Neural progenitor cell (in vitro differentiated cells): Measurements from ENCODE around the gene OR2B2. TPM values are rescaled to one million over a fixed set of nuclear protein-coding genes. Genes with fewer than 3 reads are reported as not detected.
A peak's percentile ranks its signal among the peaks of the same experiment; 100 is the strongest.

ENCODE experiments used
- DNase-seq: peaks from one replicate; pipeline ENCODE4 v3.0.0-alpha.2; 2016; ENCODE audit warnings: low spot score
- H2AFZ ChIP-seq: fragments of 200-600 bp; sonication (generic); replicated peaks from 2 replicates; pipeline ENCODE4 v1.6.1; 2016; ENCODE audit warnings: antibody characterized with exemption
- H3F3A ChIP-seq: fragments of 200-600 bp; sonication (generic); 2 replicates; pipeline ENCODE4 v1.6.1; 2016; ENCODE audit warnings: antibody characterized with exemption, low read depth
- H3K27ac ChIP-seq: fragments of 200-600 bp; sonication (generic); 2 replicates; pipeline ENCODE4 v1.5.1; 2016; ENCODE audit warnings: mild to moderate bottlenecking
- H3K27me3 ChIP-seq: fragments of 200-600 bp; sonication (generic); 2 replicates; pipeline ENCODE4 v1.6.1; 2016; ENCODE audit warnings: mild to moderate bottlenecking, moderate library complexity
- H3K36me3 ChIP-seq: fragments of 200-600 bp; sonication (generic); 2 replicates; pipeline ENCODE4 v1.5.1; 2016
- H3K4me1 ChIP-seq: fragments of 200-600 bp; sonication (generic); 2 replicates; pipeline ENCODE4 v1.6.1; 2016; ENCODE audit warnings: mixed run types
- H3K4me2 ChIP-seq: fragments of 200-600 bp; sonication (generic); 2 replicates; pipeline ENCODE4 v1.6.1; 2016
- H3K4me3 ChIP-seq: fragments of 200-600 bp; sonication (generic); 2 replicates; pipeline ENCODE4 v1.5.1; 2016
- H3K79me2 ChIP-seq: fragments of 200-600 bp; sonication (generic); 2 replicates; pipeline ENCODE4 v1.6.1; 2016; ENCODE audit warnings: low read depth
- H3K9ac ChIP-seq: fragments of 200-600 bp; sonication (generic); 2 replicates; pipeline ENCODE4 v1.6.1; 2016
- H3K9me3 ChIP-seq: fragments of 200-600 bp; sonication (generic); 2 replicates; pipeline ENCODE4 v1.5.1; 2016; ENCODE audit warnings: low read depth
- H4K20me1 ChIP-seq: fragments of 200-600 bp; sonication (generic); 2 replicates; pipeline ENCODE4 v1.6.1; 2016; ENCODE audit warnings: low read depth
- H3K27ac Mint-ChIP-seq: 3 replicates; pipeline ENCODE4 v1.8.0; 2021; ENCODE audit warnings: mixed read lengths
- H3K27me3 Mint-ChIP-seq: 2 replicates; pipeline ENCODE4 v1.8.0; 2022; ENCODE audit warnings: low read depth, mild to moderate bottlenecking, inconsistent platforms, moderate library complexity, mixed read lengths; ENCODE audit not compliant: insufficient read depth
- H3K36me3 Mint-ChIP-seq: 3 replicates; pipeline ENCODE4 v1.8.0; 2021; ENCODE audit warnings: mixed read lengths
- H3K4me1 Mint-ChIP-seq: 3 replicates; pipeline ENCODE4 v1.8.0; 2021; ENCODE audit warnings: mixed read lengths
- H3K4me3 Mint-ChIP-seq: 3 replicates; pipeline ENCODE4 v1.8.0; 2021; ENCODE audit warnings: mild to moderate bottlenecking, moderate library complexity, mixed read lengths
- H3K9me3 Mint-ChIP-seq: 3 replicates; pipeline ENCODE4 v1.8.0; 2020; ENCODE audit warnings: mixed read lengths
- CTCF ChIP-seq: fragments of 200-600 bp; sonication (generic); IDR thresholded peaks from 2 replicates; pipeline ENCODE4 v1.5.1; 2017; ENCODE audit warnings: antibody characterized with exemption, mild to moderate bottlenecking
- EZH2 ChIP-seq: fragments of 200-600 bp; sonication (generic); IDR thresholded peaks from 2 replicates; pipeline ENCODE4 v1.6.1; 2017; ENCODE audit warnings: antibody characterized with exemption, mild to moderate bottlenecking, moderate library complexity
- EZH2phosphoT487 ChIP-seq: fragments of 200-600 bp; sonication (generic); IDR thresholded peaks from 2 replicates; pipeline ENCODE4 v1.6.1; 2017; ENCODE audit warnings: antibody characterized with exemption
- total RNA-seq: library from RNA; depleted of rRNA; stranded (reverse); fragments of >200 nt; gene quantifications from 2 replicates; pipeline ENCODE4 v1.2.3, GENCODE V29; 2015; ENCODE audit warnings: low replicate concordance

OR2B2 gene
- total RNA-seq, 1 donor from 2014 or later, result not detected

GRCh38 chr6:27874016-27874415 lies 38.2 kb downstream of the OR2B2 start:
- Histone ChIP-seq H3K9ac (no peak overlapping the region), H3K36me3 (no peaks in the 10 kb centered on the region), H3K79me2 (no peaks in the 10 kb centered on the region), H3K27me3 (no peaks in the 10 kb centered on the region), H2AFZ (no peak overlapping the region), H3K4me3 (peak overlapping the region; percentile 58), H3F3A (peaks cover 41% of the 10 kb centered on the region), H4K20me1 (no peaks in the 10 kb centered on the region), H3K27ac (peak overlapping the region; percentile 87), H3K4me1 (peaks cover 7% of the 10 kb centered on the region), H3K9me3 (no peaks in the 10 kb centered on the region), H3K4me2 (peak overlapping the region; percentile 83)
- Mint-ChIP-seq H3K4me1 (peaks cover 26% of the 10 kb centered on the region), H3K27ac (peak overlapping the region; percentile 58), H3K9me3 (peaks cover 21% of the 10 kb centered on the region), H3K4me3 (peak overlapping the region; percentile 89), H3K36me3 (no peaks in the 10 kb centered on the region), H3K27me3 (peaks cover 14% of the 10 kb centered on the region)
- no peak for TF ChIP-seq CTCF
- no peak for TF ChIP-seq EZH2phosphoT487
- TF ChIP-seq EZH2, result no peak
- DNase-seq, result no peak

GRCh38 chr6:27873021-27873940 lies 38.9 kb downstream of the OR2B2 start:
- Histone ChIP-seq H3K4me3 (peak overlapping the region; percentile 58), H3K79me2 (no peaks in the 10 kb centered on the region), H3K4me1 (peaks cover 9% of the 10 kb centered on the region), H3K27me3 (no peaks in the 10 kb centered on the region), H2AFZ (no peak overlapping the region), H3K4me2 (peak overlapping the region; percentile 83), H3K27ac (peak overlapping the region; percentile 87), H3K9ac (peak overlapping the region; percentile 48), H3K36me3 (no peaks in the 10 kb centered on the region), H3F3A (peaks cover 44% of the 10 kb centered on the region), H4K20me1 (no peaks in the 10 kb centered on the region), H3K9me3 (no peaks in the 10 kb centered on the region)
- H3K27me3 Mint-ChIP-seq, result peaks cover 17% of the 10 kb centered on the region
- no peaks in the 10 kb centered on the region for H3K36me3 Mint-ChIP-seq
- peaks cover 21% of the 10 kb centered on the region for H3K9me3 Mint-ChIP-seq
- peak; percentile 68 for DNase-seq
- peak overlapping the region; percentile 58 for H3K27ac Mint-ChIP-seq
- peaks cover 30% of the 10 kb centered on the region for H3K4me1 Mint-ChIP-seq
- peak overlapping the region; percentile 89 for H3K4me3 Mint-ChIP-seq
- no peak for TF ChIP-seq CTCF
- peak; percentile 39 for TF ChIP-seq EZH2
- no peak for TF ChIP-seq EZH2phosphoT487

GRCh38 chr6:27872642-27873020 lies 39.6 kb downstream of the OR2B2 start:
- Mint-ChIP-seq H3K4me1 (peaks cover 36% of the 10 kb centered on the region), H3K9me3 (peaks cover 21% of the 10 kb centered on the region), H3K4me3 (peak overlapping the region; percentile 89), H3K36me3 (no peaks in the 10 kb centered on the region), H3K27ac (peak overlapping the region; percentile 92), H3K27me3 (peaks cover 17% of the 10 kb centered on the region)
- DNase-seq, result no peak
- no peaks in the 10 kb centered on the region for H3K36me3 ChIP-seq
- H3K79me2 ChIP-seq, result no peaks in the 10 kb centered on the region
- TF ChIP-seq CTCF (no peak), EZH2phosphoT487 (no peak), EZH2 (no peak)
- H3K4me3 ChIP-seq, result peak overlapping the region; percentile 58
- peak overlapping the region; percentile 48 for H3K9ac ChIP-seq
- no peak overlapping the region for H2AFZ ChIP-seq
- H3F3A ChIP-seq, result peaks cover 49% of the 10 kb centered on the region
- H3K9me3 ChIP-seq, result no peaks in the 10 kb centered on the region
- H3K27ac ChIP-seq, result peak overlapping the region; percentile 87
- H4K20me1 ChIP-seq, result no peaks in the 10 kb centered on the region
- no peaks in the 10 kb centered on the region for H3K27me3 ChIP-seq
- peaks cover 15% of the 10 kb centered on the region for H3K4me1 ChIP-seq
- peak overlapping the region; percentile 83 for H3K4me2 ChIP-seq
